Measurements from ENCODE around the gene HTR3C.

The HTR3C gene

GRCh38 chr3:184011230-184011876 lies 41.5 kb upstream of the HTR3C start:
- Histone ChIP-seq H3K4me2 (ENCODE audit: low read depth, low read length) (no peak overlapping the region), H3K4me1 (ENCODE audit: low read length) (no peaks in the 10 kb centered on the region), H3K27me3 (replicated peaks; ENCODE audit: insufficient read depth, low read length) (no peaks in the 10 kb centered on the region), H3K79me2 (ENCODE audit: low read length) (no peaks in the 10 kb centered on the region), H2AFZ (ENCODE audit: low read length) (no peak overlapping the region), H3K27ac (ENCODE audit: low read length) (no peak overlapping the region), H3K9me2 (replicated peaks; ENCODE audit: insufficient read depth, low read length) (no peaks in the 10 kb centered on the region), H3F3A (ENCODE audit: insufficient read depth, low read length) (peaks cover 5% of the 10 kb centered on the region; the same call in 1 of the 2 replicates), H3K4me3 (ENCODE audit: low read length) (no peak overlapping the region), H3K36me3 (replicated peaks; ENCODE audit: insufficient read depth, low read length) (no peaks in the 10 kb centered on the region; the same call in 1 of the 2 replicates), H4K20me1 (ENCODE audit: insufficient read depth, low read length) (no peaks in the 10 kb centered on the region), H3K9ac (ENCODE audit: low read length) (no peak overlapping the region), H3K9me3 (replicated peaks; ENCODE audit: insufficient read depth, low read length) (no peaks in the 10 kb centered on the region)
- TF ChIP-seq EZH2phosphoT487 (IDR thresholded peaks at IDR 0.05; ENCODE audit: low read length) (no peak), EZH2 (optimal IDR thresholded peaks at IDR 0.05; ENCODE audit: low read depth, low read length) (no peak)
- no peak for DNase-seq

- no peak overlapping the region for H3K9ac ChIP-seq (ENCODE audit: low read length)
- no peaks in the 10 kb centered on the region for H3F3A ChIP-seq (ENCODE audit: insufficient read depth, low read length)
- H3K36me3 ChIP-seq (replicated peaks; ENCODE audit: insufficient read depth, low read length): no peaks in the 10 kb centered on the region; the same call in 1 of the 2 replicates
- no peak overlapping the region for H3K4me2 ChIP-seq (ENCODE audit: low read depth, low read length)
- no peaks in the 10 kb centered on the region for H3K9me3 ChIP-seq (replicated peaks; ENCODE audit: insufficient read depth, low read length)
- no peak for TF ChIP-seq CTCF (IDR thresholded peaks at IDR 0.05; ENCODE audit: low read length)
- no peak for TF ChIP-seq EZH2phosphoT487 (IDR thresholded peaks at IDR 0.05; ENCODE audit: low read length)
- no peak for TF ChIP-seq EZH2 (optimal IDR thresholded peaks at IDR 0.05; ENCODE audit: low read depth, low read length)
- H3K9me2 ChIP-seq (replicated peaks; ENCODE audit: insufficient read depth, low read length): no peaks in the 10 kb centered on the region
- no peak overlapping the region for H3K27ac ChIP-seq (ENCODE audit: low read length)
- H2AFZ ChIP-seq (ENCODE audit: low read length): no peak overlapping the region
- H3K27me3 ChIP-seq (replicated peaks; ENCODE audit: insufficient read depth, low read length): no peaks in the 10 kb centered on the region
- no peak for DNase-seq
- H3K4me3 ChIP-seq (ENCODE audit: low read length): no peak overlapping the region
- H3K4me1 ChIP-seq (ENCODE audit: low read length): 0 out of 2 replicates have a peak, but pooled peaks cover 3% of the 10 kb centered on the region
- no peaks in the 10 kb centered on the region for H4K20me1 ChIP-seq (ENCODE audit: insufficient read depth, low read length)
- 0 out of 2 replicates have a peak, but pooled peaks cover 4% of the 10 kb centered on the region for H3K79me2 ChIP-seq (ENCODE audit: low read length)
Observed at GRCh38 chr3:184011937-184012889, 40.6 kb upstream of the HTR3C start.

GRCh38 chr3:184015381-184016019 lies 37.3 kb upstream of the HTR3C start:
- TF ChIP-seq EZH2phosphoT487 (IDR thresholded peaks at IDR 0.05; ENCODE audit: low read length) (no peak), CTCF (IDR thresholded peaks at IDR 0.05; ENCODE audit: low read length) (no peak), EZH2 (optimal IDR thresholded peaks at IDR 0.05; ENCODE audit: low read depth, low read length) (no peak)
- Histone ChIP-seq H3K4me3 (ENCODE audit: low read length) (no peak overlapping the region), H3K9ac (ENCODE audit: low read length) (no peak overlapping the region)

More at GRCh38 chr3:184015381-184016019, 37.3 kb upstream of the HTR3C start:
- Histone ChIP-seq H3K4me1 (ENCODE audit: low read length) (0 out of 2 replicates have a peak, but pooled peaks cover 6% of the 10 kb centered on the region), H2AFZ (ENCODE audit: low read length) (no peak overlapping the region), H3K79me2 (ENCODE audit: low read length) (0 out of 2 replicates have a peak, but pooled peaks cover 4% of the 10 kb centered on the region), H3K9me2 (replicated peaks; ENCODE audit: insufficient read depth, low read length) (no peaks in the 10 kb centered on the region), H3K27me3 (replicated peaks; ENCODE audit: insufficient read depth, low read length) (no peaks in the 10 kb centered on the region; the same call in 1 of the 2 replicates), H4K20me1 (ENCODE audit: insufficient read depth, low read length) (no peaks in the 10 kb centered on the region), H3K4me2 (ENCODE audit: low read depth, low read length) (no peak overlapping the region), H3F3A (ENCODE audit: insufficient read depth, low read length) (no peaks in the 10 kb centered on the region), H3K27ac (ENCODE audit: low read length) (no peak overlapping the region), H3K9me3 (replicated peaks; ENCODE audit: insufficient read depth, low read length) (no peaks in the 10 kb centered on the region), H3K36me3 (replicated peaks; ENCODE audit: insufficient read depth, low read length) (no peaks in the 10 kb centered on the region)
- DNase-seq: no peak
